GM23338 (cell line): ENCODE measurements around the gene AKAP13. TPM values are rescaled to one million over a fixed set of nuclear protein-coding genes. Genes with fewer than 3 reads are reported as not detected.

Experiments used
- ATAC-seq: fragments of 200-7000 bp; cut with Tn5 transposase; 3 replicates; pipeline ENCODE4 v1.9.1; 2020
- DNase-seq: peaks from one replicate; pipeline ENCODE4 v3.0.0-alpha.2; 2015; ENCODE audit warnings: low spot score
- H2AFZ ChIP-seq: fragments of 200-600 bp; sonication (generic); 2 replicates; pipeline ENCODE4 v1.8.0; 2016; ENCODE audit warnings: antibody characterized with exemption, mild to moderate bottlenecking, moderate library complexity
- H3F3A ChIP-seq: fragments of 200-600 bp; sonication (generic); replicated peaks from 2 replicates; pipeline ENCODE4 v1.8.0; 2017; ENCODE audit warnings: antibody characterized with exemption, mixed run types, low read depth
- H3K27ac ChIP-seq: fragments of 200-600 bp; sonication (generic); 2 replicates; pipeline ENCODE4 v1.6.1; 2016; ENCODE audit warnings: low read depth
- H3K27me3 ChIP-seq: fragments of 200-600 bp; sonication (generic); 2 replicates; pipeline ENCODE4 v1.8.0; 2016; ENCODE audit warnings: mild to moderate bottlenecking, mixed run types, moderate library complexity; ENCODE audit not compliant: insufficient read depth
- H3K36me3 ChIP-seq: fragments of 200-600 bp; sonication (generic); 2 replicates; pipeline ENCODE4 v1.8.0; 2016; ENCODE audit warnings: mild to moderate bottlenecking; ENCODE audit not compliant: insufficient read depth
- H3K4me1 ChIP-seq: fragments of 200-600 bp; sonication (generic); 2 replicates; pipeline ENCODE4 v1.8.0; 2016; ENCODE audit warnings: mild to moderate bottlenecking, moderate library complexity; ENCODE audit not compliant: insufficient read depth
- H3K4me2 ChIP-seq: fragments of 200-600 bp; sonication (generic); 2 replicates; pipeline ENCODE4 v1.7.1; 2017; ENCODE audit warnings: mixed run types
- H3K4me3 ChIP-seq: fragments of 200-600 bp; sonication (generic); 2 replicates; pipeline ENCODE4 v1.6.1; 2016; ENCODE audit warnings: mixed run types
- H3K79me2 ChIP-seq: fragments of 200-600 bp; sonication (generic); replicated peaks from 2 replicates; pipeline ENCODE4 v1.8.0; 2017; ENCODE audit warnings: mild to moderate bottlenecking; ENCODE audit not compliant: insufficient read depth
- H3K9me2 ChIP-seq: fragments of 200-600 bp; sonication (generic); 2 replicates; pipeline ENCODE4 v1.8.0; 2017; ENCODE audit not compliant: insufficient read depth
- H4K20me1 ChIP-seq: fragments of 200-600 bp; sonication (generic); replicated peaks from 2 replicates; pipeline ENCODE4 v1.8.0; 2017; ENCODE audit warnings: mild to moderate bottlenecking; ENCODE audit not compliant: insufficient read depth
- H3K27ac Mint-ChIP-seq: 2 replicates; pipeline ENCODE4 v1.8.0; 2020; ENCODE audit warnings: inconsistent platforms, mild to moderate bottlenecking, moderate library complexity, mixed read lengths
- H3K27me3 Mint-ChIP-seq: 3 replicates; pipeline ENCODE4 v1.8.0; 2022; ENCODE audit warnings: low read depth, mild to moderate bottlenecking, moderate library complexity, mixed read lengths, inconsistent platforms; ENCODE audit not compliant: insufficient read depth, poor library complexity
- H3K36me3 Mint-ChIP-seq: 3 replicates; pipeline ENCODE4 v1.8.0; 2021; ENCODE audit warnings: low read depth, mild to moderate bottlenecking, inconsistent platforms, moderate library complexity, mixed read lengths
- H3K4me1 Mint-ChIP-seq: 3 replicates; pipeline ENCODE4 v1.8.0; 2020; ENCODE audit warnings: mild to moderate bottlenecking, inconsistent platforms, mixed read lengths
- H3K4me3 Mint-ChIP-seq: 3 replicates; pipeline ENCODE4 v1.8.0; 2021; ENCODE audit warnings: moderate library complexity, mild to moderate bottlenecking, inconsistent platforms, mixed read lengths
- H3K9me3 Mint-ChIP-seq: 3 replicates; pipeline ENCODE4 v1.8.0; 2020; ENCODE audit warnings: moderate library complexity, mild to moderate bottlenecking, inconsistent platforms, mixed read lengths
- CREB1 ChIP-seq: fragments of 250-450 bp; sonication (Bioruptor Pico); IDR thresholded peaks from 2 replicates; pipeline ENCODE4 v1.5.0; 2020; ENCODE audit warnings: low read depth, mild to moderate bottlenecking, moderate library complexity
- EZH2 ChIP-seq: fragments of 200-600 bp; sonication (generic); IDR thresholded peaks from one replicate; pipeline ENCODE4 v1.8.0; 2017; ENCODE audit warnings: antibody characterized with exemption, mild to moderate bottlenecking, low read depth; ENCODE audit not compliant: unreplicated experiment
- EZH2phosphoT487 ChIP-seq: fragments of 200-600 bp; sonication (generic); IDR thresholded peaks from one replicate; pipeline ENCODE4 v1.8.1; 2018; ENCODE audit warnings: antibody characterized with exemption; ENCODE audit not compliant: unreplicated experiment
- JUNB ChIP-seq: IDR thresholded peaks from one replicate; pipeline ENCODE4 v1.6.1; 2016; ENCODE audit warnings: antibody characterized with exemption; ENCODE audit not compliant: unreplicated experiment
- POLR2AphosphoS5 ChIP-seq: IDR thresholded peaks from 2 replicates; pipeline ENCODE4 v1.6.1; 2016; ENCODE audit warnings: antibody characterized with exemption, low read depth
- STAT1 ChIP-seq: IDR thresholded peaks from one replicate; pipeline ENCODE4 v1.6.1; 2016; ENCODE audit warnings: antibody characterized with exemption; ENCODE audit not compliant: unreplicated experiment
- ZNF114 ChIP-seq: fragments of 250-450 bp; sonication (Bioruptor Pico); IDR thresholded peaks from 2 replicates; pipeline ENCODE4 v1.5.0; 2020; ENCODE audit warnings: mild to moderate bottlenecking, moderate library complexity
- ZNF331 ChIP-seq: fragments of 250-450 bp; sonication (Bioruptor Pico); IDR thresholded peaks from 2 replicates; pipeline ENCODE4 v1.5.0; 2020; ENCODE audit warnings: low read depth, mild to moderate bottlenecking, moderate library complexity
- polyA plus RNA-seq: library from polyadenylated mRNA; unstranded; fragments of >200 nt; fragmentation: Nextera tagmentation; extraction: Ambion mirVana; gene quantifications from 2 replicates; pipeline ENCODE4 v1.2.1, GENCODE V29; 2016
- total RNA-seq: library from RNA; depleted of rRNA; stranded (reverse); fragments of >200 nt; shearing (Covaris generic); gene quantifications from 2 replicates; pipeline ENCODE4 v1.2.3, GENCODE V29; 2014
- TF ChIP-seq, protein P1 (sequence below): IDR thresholded peaks from one replicate; pipeline ENCODE4 v1.6.1; 2018; ENCODE audit warnings: antibody characterized with exemption; ENCODE audit not compliant: unreplicated experiment
- TF ChIP-seq, protein P2 (sequence below): IDR thresholded peaks from 2 replicates; pipeline ENCODE4 v1.6.1; 2016; ENCODE audit warnings: antibody characterized with exemption

Gene AKAP13
- total and polyA plus RNA-seq, 2 experiments from 2014 or later, result 46.2 to 60.7 TPM

DNA sequence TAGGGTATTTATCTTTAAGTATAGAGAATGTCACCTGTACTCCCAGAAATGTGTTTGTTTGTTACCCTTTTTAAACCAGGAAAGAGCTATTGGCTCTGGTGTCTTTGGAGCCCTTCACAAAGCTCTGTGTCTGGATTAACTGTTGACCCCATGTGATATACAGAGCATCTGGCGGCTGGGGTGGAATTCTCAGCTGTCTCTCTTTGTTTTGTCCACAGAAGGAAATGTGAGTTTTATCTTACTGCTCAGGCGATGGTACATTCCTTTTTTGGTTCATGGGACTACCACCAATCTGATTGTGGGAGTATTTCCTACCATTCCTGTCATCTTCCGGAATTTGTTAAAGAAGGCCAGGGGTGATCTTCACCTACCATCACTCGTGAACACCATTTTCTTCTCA lies 120.3 kb downstream of the AKAP13 start (continued):
- no peak for TF ChIP-seq CREB1 (CRISPR knock-in tag)
- TF ChIP-seq POLR2AphosphoS5, result no peak
- TF ChIP-seq, protein P1, sequence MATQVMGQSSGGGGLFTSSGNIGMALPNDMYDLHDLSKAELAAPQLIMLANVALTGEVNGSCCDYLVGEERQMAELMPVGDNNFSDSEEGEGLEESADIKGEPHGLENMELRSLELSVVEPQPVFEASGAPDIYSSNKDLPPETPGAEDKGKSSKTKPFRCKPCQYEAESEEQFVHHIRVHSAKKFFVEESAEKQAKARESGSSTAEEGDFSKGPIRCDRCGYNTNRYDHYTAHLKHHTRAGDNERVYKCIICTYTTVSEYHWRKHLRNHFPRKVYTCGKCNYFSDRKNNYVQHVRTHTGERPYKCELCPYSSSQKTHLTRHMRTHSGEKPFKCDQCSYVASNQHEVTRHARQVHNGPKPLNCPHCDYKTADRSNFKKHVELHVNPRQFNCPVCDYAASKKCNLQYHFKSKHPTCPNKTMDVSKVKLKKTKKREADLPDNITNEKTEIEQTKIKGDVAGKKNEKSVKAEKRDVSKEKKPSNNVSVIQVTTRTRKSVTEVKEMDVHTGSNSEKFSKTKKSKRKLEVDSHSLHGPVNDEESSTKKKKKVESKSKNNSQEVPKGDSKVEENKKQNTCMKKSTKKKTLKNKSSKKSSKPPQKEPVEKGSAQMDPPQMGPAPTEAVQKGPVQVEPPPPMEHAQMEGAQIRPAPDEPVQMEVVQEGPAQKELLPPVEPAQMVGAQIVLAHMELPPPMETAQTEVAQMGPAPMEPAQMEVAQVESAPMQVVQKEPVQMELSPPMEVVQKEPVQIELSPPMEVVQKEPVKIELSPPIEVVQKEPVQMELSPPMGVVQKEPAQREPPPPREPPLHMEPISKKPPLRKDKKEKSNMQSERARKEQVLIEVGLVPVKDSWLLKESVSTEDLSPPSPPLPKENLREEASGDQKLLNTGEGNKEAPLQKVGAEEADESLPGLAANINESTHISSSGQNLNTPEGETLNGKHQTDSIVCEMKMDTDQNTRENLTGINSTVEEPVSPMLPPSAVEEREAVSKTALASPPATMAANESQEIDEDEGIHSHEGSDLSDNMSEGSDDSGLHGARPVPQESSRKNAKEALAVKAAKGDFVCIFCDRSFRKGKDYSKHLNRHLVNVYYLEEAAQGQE, result no peak
- no peak for TF ChIP-seq ZNF114 (CRISPR knock-in tag)
- no peak for TF ChIP-seq EZH2

DNA sequence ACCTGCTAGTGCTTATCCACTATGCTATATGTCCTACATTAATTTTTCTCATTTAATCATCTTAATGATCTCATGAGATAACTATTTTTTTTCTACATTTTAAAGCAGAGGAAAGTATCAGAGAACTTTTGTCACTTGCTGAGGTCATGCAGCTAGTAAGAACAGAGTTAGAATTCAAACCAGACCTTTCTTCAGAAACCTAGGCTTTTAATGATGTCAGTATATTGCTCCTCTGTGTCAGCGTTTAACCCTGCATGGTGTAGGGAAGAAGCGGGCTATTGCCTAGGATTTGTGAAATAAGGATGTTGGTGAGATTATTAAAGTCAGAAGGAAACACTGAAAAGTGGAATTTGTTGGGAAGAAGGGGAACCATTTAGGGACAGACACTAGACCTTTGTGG lies 121.2 kb downstream of the AKAP13 start:
- Mint-ChIP-seq H3K4me1 (peaks cover 50% of the 10 kb centered on the region), H3K27me3 (peaks cover 5% of the 10 kb centered on the region), H3K4me3 (no peak overlapping the region), H3K9me3 (no peaks in the 10 kb centered on the region), H3K27ac (no peak overlapping the region), H3K36me3 (no peaks in the 10 kb centered on the region)
- Histone ChIP-seq H3K4me3 (no peak overlapping the region), H3K4me1 (peaks cover 25% of the 10 kb centered on the region), H3F3A (no peaks in the 10 kb centered on the region), H3K27ac (no peak overlapping the region), H3K36me3 (no peaks in the 10 kb centered on the region), H3K4me2 (no peak overlapping the region), H4K20me1 (peaks cover 16% of the 10 kb centered on the region), H3K79me2 (peaks cover 79% of the 10 kb centered on the region), H2AFZ (no peak overlapping the region), H3K27me3 (no peaks in the 10 kb centered on the region), H3K9me2 (no peaks in the 10 kb centered on the region)
- DNase-seq (no peak), ATAC-seq (no peak)
- TF ChIP-seq ZNF331 (no peak), CREB1 (CRISPR knock-in tag) (no peak), JUNB (no peak), STAT1 (no peak), EZH2phosphoT487 (no peak)
- TF ChIP-seq, protein P2, sequence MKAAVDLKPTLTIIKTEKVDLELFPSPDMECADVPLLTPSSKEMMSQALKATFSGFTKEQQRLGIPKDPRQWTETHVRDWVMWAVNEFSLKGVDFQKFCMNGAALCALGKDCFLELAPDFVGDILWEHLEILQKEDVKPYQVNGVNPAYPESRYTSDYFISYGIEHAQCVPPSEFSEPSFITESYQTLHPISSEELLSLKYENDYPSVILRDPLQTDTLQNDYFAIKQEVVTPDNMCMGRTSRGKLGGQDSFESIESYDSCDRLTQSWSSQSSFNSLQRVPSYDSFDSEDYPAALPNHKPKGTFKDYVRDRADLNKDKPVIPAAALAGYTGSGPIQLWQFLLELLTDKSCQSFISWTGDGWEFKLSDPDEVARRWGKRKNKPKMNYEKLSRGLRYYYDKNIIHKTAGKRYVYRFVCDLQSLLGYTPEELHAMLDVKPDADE, result no peak
